Neural crest cell (in vitro differentiated cells): ENCODE measurements around the gene ITSN1. TPM values are rescaled to one million over a fixed set of nuclear protein-coding genes. Genes with fewer than 3 reads are reported as not detected.

Experiments
- DNase-seq: peaks from one replicate; pipeline ENCODE4 v3.0.0; 2021; ENCODE audit warnings: low read depth, mixed read lengths, low spot score
- H3K27ac Mint-ChIP-seq: one replicate; pipeline ENCODE4 v1.8.0; 2021; ENCODE audit warnings: mild to moderate bottlenecking, mixed read lengths; ENCODE audit not compliant: unreplicated experiment
- H3K27me3 Mint-ChIP-seq: 2 replicates; pipeline ENCODE4 v1.8.0; 2021; ENCODE audit warnings: low read depth, mild to moderate bottlenecking, mixed read lengths
- H3K36me3 Mint-ChIP-seq: 2 replicates; pipeline ENCODE4 v1.8.0; 2021; ENCODE audit warnings: low read depth, mild to moderate bottlenecking, mixed read lengths
- H3K4me1 Mint-ChIP-seq: 2 replicates; pipeline ENCODE4 v1.8.0; 2021; ENCODE audit warnings: mixed read lengths
- H3K4me3 Mint-ChIP-seq: one replicate; pipeline ENCODE4 v1.8.0; 2021; ENCODE audit warnings: mild to moderate bottlenecking, mixed read lengths
- H3K9me3 Mint-ChIP-seq: 2 replicates; pipeline ENCODE4 v1.8.0; 2021; ENCODE audit warnings: mixed read lengths
- total RNA-seq: library from RNA; stranded (reverse); gene quantifications from 2 replicates; pipeline ENCODE4 v1.2.1, GENCODE V29; 2021
- TF ChIP-seq, protein P1 (sequence below): fragments of 200-600 bp; sonication (generic); conservative IDR thresholded peaks from 2 replicates; pipeline ENCODE4 v1.5.0; 2021; ENCODE audit warnings: antibody characterized with exemption, mild to moderate bottlenecking

ITSN1 gene
- total RNA-seq, 1 donor from 2014 or later = 62.7 TPM

GRCh38 chr21:33914188-33914587 is 271.9 kb downstream of the ITSN1 start:
- Mint-ChIP-seq H3K27me3 (no peaks in the 10 kb centered on the region), H3K9me3 (no peaks in the 10 kb centered on the region), H3K36me3 (peaks cover 7% of the 10 kb centered on the region), H3K4me1 (peaks cover 25% of the 10 kb centered on the region), H3K4me3 (peak overlapping the region; percentile 29), H3K27ac (no peak overlapping the region)
- no peak for DNase-seq
- TF ChIP-seq, protein P1, sequence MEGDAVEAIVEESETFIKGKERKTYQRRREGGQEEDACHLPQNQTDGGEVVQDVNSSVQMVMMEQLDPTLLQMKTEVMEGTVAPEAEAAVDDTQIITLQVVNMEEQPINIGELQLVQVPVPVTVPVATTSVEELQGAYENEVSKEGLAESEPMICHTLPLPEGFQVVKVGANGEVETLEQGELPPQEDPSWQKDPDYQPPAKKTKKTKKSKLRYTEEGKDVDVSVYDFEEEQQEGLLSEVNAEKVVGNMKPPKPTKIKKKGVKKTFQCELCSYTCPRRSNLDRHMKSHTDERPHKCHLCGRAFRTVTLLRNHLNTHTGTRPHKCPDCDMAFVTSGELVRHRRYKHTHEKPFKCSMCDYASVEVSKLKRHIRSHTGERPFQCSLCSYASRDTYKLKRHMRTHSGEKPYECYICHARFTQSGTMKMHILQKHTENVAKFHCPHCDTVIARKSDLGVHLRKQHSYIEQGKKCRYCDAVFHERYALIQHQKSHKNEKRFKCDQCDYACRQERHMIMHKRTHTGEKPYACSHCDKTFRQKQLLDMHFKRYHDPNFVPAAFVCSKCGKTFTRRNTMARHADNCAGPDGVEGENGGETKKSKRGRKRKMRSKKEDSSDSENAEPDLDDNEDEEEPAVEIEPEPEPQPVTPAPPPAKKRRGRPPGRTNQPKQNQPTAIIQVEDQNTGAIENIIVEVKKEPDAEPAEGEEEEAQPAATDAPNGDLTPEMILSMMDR = no peak

GRCh38 chr21:33915368-33916199 is 273.3 kb downstream of the ITSN1 start, which contains the start of gene ATP5PO:
Gene ATP5PO, minus strand, starts transcription at chr21:33915804. Its CDS starts 41 bp downstream, at chr21:33915763.
- Mint-ChIP-seq H3K4me3 (peak within 1 kb of the TSS; percentile 100), H3K27ac (peak within 1 kb of the TSS; percentile 98), H3K27me3 (no peaks in the 10 kb centered on the region), H3K9me3 (no peaks in the 10 kb centered on the region), H3K4me1 (peaks cover 25% of the 10 kb centered on the region), H3K36me3 (peaks cover under 1% of the 10 kb centered on the region)
- TF ChIP-seq, protein P1 = no peak
- DNase-seq = peak; percentile 95

DNA sequence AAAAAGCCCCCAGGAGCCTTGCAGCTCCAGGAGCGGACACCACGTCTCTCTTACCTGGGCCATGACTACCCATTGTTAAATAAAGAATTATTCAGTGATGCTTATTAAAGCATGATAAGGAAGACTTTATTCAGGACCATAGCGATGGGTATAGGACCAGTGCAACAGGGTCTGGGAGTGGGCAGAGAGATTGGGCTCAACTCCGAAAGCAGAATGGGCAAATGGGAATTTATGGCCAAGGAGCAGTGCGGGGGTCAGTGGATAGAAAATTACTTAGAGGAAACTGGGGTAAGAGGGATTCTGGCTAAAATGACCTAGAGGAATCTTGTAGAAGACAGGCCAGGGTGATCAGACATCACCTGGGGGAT is 273.9 kb downstream of the ITSN1 start:
- peaks cover 25% of the 10 kb centered on the region for H3K4me1 Mint-ChIP-seq
- no peaks in the 10 kb centered on the region for H3K36me3 Mint-ChIP-seq
- H3K27ac Mint-ChIP-seq = peak overlapping the region; percentile 90
- no peaks in the 10 kb centered on the region for H3K9me3 Mint-ChIP-seq
- H3K27me3 Mint-ChIP-seq = no peaks in the 10 kb centered on the region
- peak overlapping the region; percentile 100 for H3K4me3 Mint-ChIP-seq
- no peak for DNase-seq
- TF ChIP-seq, protein P1 = no peak

DNA sequence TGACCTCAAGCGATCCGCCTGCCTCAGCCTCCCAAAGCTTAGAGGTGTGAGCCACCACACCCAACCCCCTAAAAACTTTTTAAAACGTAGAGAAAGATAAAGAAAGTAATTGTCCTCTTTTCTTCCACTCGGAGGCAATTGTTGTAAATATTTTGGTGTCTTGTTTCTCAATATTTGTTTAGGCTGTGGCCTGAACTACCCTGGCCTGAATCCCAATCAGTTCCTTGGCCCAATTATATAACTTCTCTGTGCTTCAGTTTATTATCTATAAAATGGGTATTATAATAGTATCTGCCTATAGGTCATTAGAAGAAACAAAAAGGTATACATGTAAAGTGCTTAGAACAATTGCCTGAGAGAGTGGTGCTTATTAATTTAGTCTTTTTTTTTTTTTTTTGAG is 275.1 kb downstream of the ITSN1 start:
- TF ChIP-seq, protein P1 = no peak
- peaks cover 3% of the 10 kb centered on the region for H3K27me3 Mint-ChIP-seq
- DNase-seq = no peak
- no peaks in the 10 kb centered on the region for H3K9me3 Mint-ChIP-seq
- H3K4me1 Mint-ChIP-seq = peaks cover 25% of the 10 kb centered on the region
- H3K27ac Mint-ChIP-seq = no peak overlapping the region
- H3K4me3 Mint-ChIP-seq = peak overlapping the region; percentile 31
- no peaks in the 10 kb centered on the region for H3K36me3 Mint-ChIP-seq

GRCh38 chr21:33924079-33924765 is 281.9 kb downstream of the ITSN1 start:
- no peaks in the 10 kb centered on the region for H3K36me3 Mint-ChIP-seq
- TF ChIP-seq, protein P1 = peak; percentile 93
- H3K27ac Mint-ChIP-seq = no peak overlapping the region
- peak overlapping the region; percentile 19 for H3K4me3 Mint-ChIP-seq
- no peaks in the 10 kb centered on the region for H3K9me3 Mint-ChIP-seq
- peaks cover 8% of the 10 kb centered on the region for H3K4me1 Mint-ChIP-seq
- H3K27me3 Mint-ChIP-seq = peaks cover 5% of the 10 kb centered on the region
- peak; percentile 95 for DNase-seq
